Myometrial cell (primary cell): Measurements from ENCODE around the gene KCNJ10. TPM values are rescaled to one million over a fixed set of nuclear protein-coding genes. Genes with fewer than 3 reads are reported as not detected.

ENCODE experiments used
- total RNA-seq: library from RNA; depleted of rRNA; stranded (reverse); fragments of >200 nt; gene quantifications from 2 replicates; pipeline ENCODE4 v1.2.3, GENCODE V29; 2015

The KCNJ10 gene
- total RNA-seq, result not detected in 2 replicates

GRCh38 chr1:160069460-160070231 lies at the start of gene KCNJ10:
TSS of gene KCNJ10 (minus strand) at chr1:160070160. CDS start at chr1:160042532, 27,628 bp downstream.

GRCh38 chr1:160115545-160116282 lies 45.8 kb upstream of the KCNJ10 start, which contains the start of gene ATP1A2:
TSS of gene ATP1A2 (plus strand) at chr1:160115759. CDS start at chr1:160115862, 103 bp downstream.

GRCh38 chr1:160097911-160098851 lies 28.2 kb upstream of the KCNJ10 start, which contains the start of gene IGSF8:
TSS of gene IGSF8 (minus strand) at chr1:160098619. CDS start at chr1:160098472, 147 bp downstream.

GRCh38 chr1:160081261-160081936 lies 11.4 kb upstream of the KCNJ10 start, which contains the start of gene KCNJ9:
TSS of gene KCNJ9 (plus strand) at chr1:160081538. CDS start at chr1:160084031, 2,493 bp downstream.

GRCh38 chr1:160031365-160032164 lies 38.4 kb downstream of the KCNJ10 start, which contains the start of gene PIGM:
TSS of gene PIGM (minus strand) at chr1:160031990. CDS start at chr1:160031739, 251 bp downstream.

GRCh38 chr1:159953536-159954515 lies 116.1 kb downstream of the KCNJ10 start, which contains the start of gene SLAMF9:
TSS of gene SLAMF9 (minus strand) at chr1:159954237. CDS start at chr1:159954137, 100 bp downstream.

Other genes with a start within 250 kb of the KCNJ10 start
- gene SLAMF8, start 243.3 kb downstream of the KCNJ10 start, total RNA-seq, result 0.18 and 0.86 TPM in 2 replicates
- gene VSIG8, start 207.5 kb downstream of the KCNJ10 start, total RNA-seq, result not detected in 2 replicates
- 1.2 TPM in 1 of 2 replicates, not detected in the other for gene CFAP45, start 170.0 kb downstream of the KCNJ10 start, total RNA-seq
- 555 and 578 TPM in 2 replicates for gene TAGLN2, start 144.7 kb downstream of the KCNJ10 start, total RNA-seq
- not detected in 2 replicates for gene IGSF9, start 124.5 kb downstream of the KCNJ10 start, total RNA-seq
- not detected in 2 replicates for gene SLAMF9, start 115.9 kb downstream of the KCNJ10 start, total RNA-seq
- 1.7 and 2.7 TPM in 2 replicates for gene PIGM, start 38.2 kb downstream of the KCNJ10 start, total RNA-seq
- 0.71 TPM in 1 of 2 replicates, not detected in the other for gene KCNJ9, start 11.4 kb upstream of the KCNJ10 start, total RNA-seq
- gene IGSF8, start 28.5 kb upstream of the KCNJ10 start, total RNA-seq, result 15.6 and 17.9 TPM in 2 replicates
- gene ATP1A2, start 45.6 kb upstream of the KCNJ10 start, total RNA-seq, result not detected in 2 replicates
- gene ATP1A4, start 81.4 kb upstream of the KCNJ10 start, total RNA-seq, result not detected in 2 replicates
- gene CASQ1, start 120.4 kb upstream of the KCNJ10 start, total RNA-seq, result not detected in 2 replicates
- 77.8 and 102 TPM in 2 replicates for gene PEA15, start 135.2 kb upstream of the KCNJ10 start, total RNA-seq
- 43.0 and 45.9 TPM in 2 replicates for gene DCAF8, start 192.4 kb upstream of the KCNJ10 start, total RNA-seq
- gene PEX19, start 215.0 kb upstream of the KCNJ10 start, total RNA-seq, result 44.1 and 111 TPM in 2 replicates